SW480 (cell line): ENCODE data around the gene ADARB1.
A peak's percentile ranks its signal among the peaks of the same experiment; 100 is the strongest.

ENCODE experiments used
- DNase-seq: peaks from one replicate; pipeline ENCODE4 v3.0.0-alpha.2; 2016; ENCODE audit warnings: low spot score

Gene ADARB1

GRCh38 chr21:45075596-45076244, 1.3 kb downstream of the ADARB1 start:
- no peak for DNase-seq

GRCh38 chr21:45076245-45076711, 1.9 kb downstream of the ADARB1 start:
- no peak for DNase-seq

GRCh38 chr21:45078371-45078770, 4.0 kb downstream of the ADARB1 start:
- no peak for DNase-seq

GRCh38 chr21:45078877-45079281, 4.5 kb downstream of the ADARB1 start:
- no peak for DNase-seq

GRCh38 chr21:45079351-45079750, 5.0 kb downstream of the ADARB1 start:
- DNase-seq: no peak

GRCh38 chr21:45080232-45080631, 5.9 kb downstream of the ADARB1 start:
- no peak for DNase-seq

GRCh38 chr21:45080639-45081414, 6.4 kb downstream of the ADARB1 start:
- DNase-seq: peak; percentile 60

- no peak for DNase-seq
Measured at GRCh38 chr21:45081636-45082035, 7.3 kb downstream of the ADARB1 start.

- no peak for DNase-seq
Measured at GRCh38 chr21:45082736-45083135, 8.4 kb downstream of the ADARB1 start.

- no peak for DNase-seq
Measured at GRCh38 chr21:45084121-45084520, 9.7 kb downstream of the ADARB1 start.

- DNase-seq: no peak
Measured at GRCh38 chr21:45084881-45085536, 10.6 kb downstream of the ADARB1 start.

- DNase-seq: peak; percentile 26
Measured at GRCh38 chr21:45085700-45086099, 11.3 kb downstream of the ADARB1 start.

GRCh38 chr21:45086337-45086958, 12.1 kb downstream of the ADARB1 start:
- DNase-seq: no peak

GRCh38 chr21:45087022-45087823, 12.8 kb downstream of the ADARB1 start:
- no peak for DNase-seq

- no peak for DNase-seq
Measured at GRCh38 chr21:45088116-45088515, 13.7 kb downstream of the ADARB1 start.

GRCh38 chr21:45088729-45089128, 14.3 kb downstream of the ADARB1 start:
- no peak for DNase-seq

- no peak for DNase-seq
Measured at GRCh38 chr21:45089964-45090363, 15.6 kb downstream of the ADARB1 start.

- DNase-seq: no peak
Measured at GRCh38 chr21:45090966-45091365, 16.6 kb downstream of the ADARB1 start.

- DNase-seq: no peak
Measured at GRCh38 chr21:45091550-45092322, 17.4 kb downstream of the ADARB1 start.

- DNase-seq: no peak
Measured at GRCh38 chr21:45093035-45093532, 18.7 kb downstream of the ADARB1 start.

GRCh38 chr21:45094412-45094811, 20.0 kb downstream of the ADARB1 start:
- DNase-seq: no peak
